ENCODE results near the gene CHRND. TPM values are rescaled to one million over a fixed set of nuclear protein-coding genes. Genes with fewer than 3 reads are reported as not detected.

CHRND gene
- total RNA-seq, 1 experiment from 2014 or later: not detected

GRCh38 chr2:232573042-232573441 lies 47.1 kb downstream of the CHRND start:
- no peak for DNase-seq (ENCODE audit: low spot score)

GRCh38 chr2:232573771-232574435 lies 47.9 kb downstream of the CHRND start:
- no peak for DNase-seq (ENCODE audit: low spot score)

GRCh38 chr2:232574674-232575403 lies 48.9 kb downstream of the CHRND start:
- DNase-seq (ENCODE audit: low spot score): no peak

- DNase-seq (ENCODE audit: low spot score): no peak
Measured at GRCh38 chr2:232575404-232575746, 49.4 kb downstream of the CHRND start.

- DNase-seq (ENCODE audit: low spot score): no peak
Measured at GRCh38 chr2:232576995-232577394, 51.0 kb downstream of the CHRND start.

- DNase-seq (ENCODE audit: low spot score): no peak
Measured at GRCh38 chr2:232577841-232578240, 51.9 kb downstream of the CHRND start.

GRCh38 chr2:232578626-232579025 lies 52.7 kb downstream of the CHRND start:
- DNase-seq (ENCODE audit: low spot score): no peak

GRCh38 chr2:232580648-232580981 lies 54.7 kb downstream of the CHRND start:
- DNase-seq (ENCODE audit: low spot score): no peak

GRCh38 chr2:232581725-232582124 lies 55.8 kb downstream of the CHRND start:
- no peak for DNase-seq (ENCODE audit: low spot score)

GRCh38 chr2:232584238-232584637 lies 58.3 kb downstream of the CHRND start:
- no peak for DNase-seq (ENCODE audit: low spot score)

Other genes starting within 250 kb of the CHRND start
- gene ALPP, start 147.4 kb upstream of the CHRND start, total RNA-seq (2014; rRNA removed; shearing (Covaris generic)): 0.84 and 2.1 TPM in 2 replicates
- 0.12 TPM in 1 of 2 replicates, not detected in the other for gene ALPG, start 119.3 kb upstream of the CHRND start, total RNA-seq (2014; rRNA removed; shearing (Covaris generic))
- not detected in 2 replicates for gene ALPI, start 70.0 kb upstream of the CHRND start, total RNA-seq (2014; rRNA removed; shearing (Covaris generic))
- gene ECEL1, start 38.3 kb upstream of the CHRND start, total RNA-seq (2014; rRNA removed; shearing (Covaris generic)): not detected in 2 replicates
- not detected in 2 replicates for gene PRSS56, start 5.8 kb upstream of the CHRND start, total RNA-seq (2014; rRNA removed; shearing (Covaris generic))
- not detected in 2 replicates for gene CHRNG, start 13.5 kb downstream of the CHRND start, total RNA-seq (2014; rRNA removed; shearing (Covaris generic))
- gene TIGD1, start 24.4 kb downstream of the CHRND start, total RNA-seq (2014; rRNA removed; shearing (Covaris generic)): 11.5 and 11.8 TPM in 2 replicates
- gene EIF4E2, start 24.5 kb downstream of the CHRND start, total RNA-seq (2014; rRNA removed; shearing (Covaris generic)): 122 and 140 TPM in 2 replicates
- gene EFHD1, start 107.4 kb downstream of the CHRND start, total RNA-seq (2014; rRNA removed; shearing (Covaris generic)): 0.24 and 1.1 TPM in 2 replicates
- 45.0 and 58.0 TPM in 2 replicates for gene GIGYF2, start 171.2 kb downstream of the CHRND start, total RNA-seq (2014; rRNA removed; shearing (Covaris generic))